A673 (cell line): Measurements from ENCODE around the gene RPS16. TPM values are rescaled to one million over a fixed set of nuclear protein-coding genes. Genes with fewer than 3 reads are reported as not detected.
A peak's percentile ranks its signal among the peaks of the same experiment; 100 is the strongest.
"Not testable (repeated sequence)": the region's sequence is repeated elsewhere in the genome, so short reads cannot be mapped to it uniquely, and the experiment has no call there.

Experiments used
- BruUV-seq: library from RNA; stranded (reverse); fragments of 400-500 nt; replicated peaks from 2 replicates; lab custom pipeline; 2021; lab: Mats Ljungman, UMichigan
- CTCF ChIA-PET: fragments of 300-600 bp; sonication (Branson Sonifier 250); formaldehyde crosslinking; loops from one replicate; lab custom pipeline; 2022; ENCODE audit warnings: antibody characterized with exemption; lab: Charles Lee
- POLR2A ChIA-PET: fragments of 300-600 bp; sonication (Branson Sonifier 250); formaldehyde crosslinking; loops from one replicate; lab custom pipeline; 2022; ENCODE audit warnings: antibody characterized with exemption; ENCODE audit not compliant: low non-redundant PET; lab: Charles Lee
- DNase-seq: peaks from one replicate; pipeline ENCODE4 v3.0.0-alpha.2; 2015; ENCODE audit warnings: low spot score
- H3K27ac ChIP-seq: fragments of 200-600 bp; sonication (generic); 2 replicates; pipeline ENCODE4 v1.5.1; 2016; ENCODE audit warnings: mixed run types, low read depth, mild to moderate bottlenecking, mixed read lengths, antibody characterized with exemption, low read length; ENCODE audit not compliant: poor library complexity, severe bottlenecking
- H3K27me3 ChIP-seq: fragments of 200-600 bp; sonication (generic); replicated peaks from 2 replicates; pipeline ENCODE4 v1.6.1; 2017; ENCODE audit warnings: mixed run types, low read depth, mild to moderate bottlenecking, mixed read lengths, antibody characterized with exemption, low read length; ENCODE audit not compliant: insufficient read depth, poor library complexity
- H3K36me3 ChIP-seq: fragments of 200-600 bp; sonication (generic); 2 replicates; pipeline ENCODE4 v1.6.1; 2016; ENCODE audit warnings: mixed run types, mild to moderate bottlenecking, mixed read lengths, antibody characterized with exemption, low read length; ENCODE audit not compliant: insufficient read depth, poor library complexity, severe bottlenecking
- H3K4me1 ChIP-seq: fragments of 200-600 bp; sonication (generic); 2 replicates; pipeline ENCODE4 v1.6.1; 2017; ENCODE audit warnings: mixed run types, mild to moderate bottlenecking, mixed read lengths, antibody characterized with exemption, low read length; ENCODE audit not compliant: insufficient read depth, poor library complexity, severe bottlenecking
- H3K4me3 ChIP-seq: fragments of 200-600 bp; sonication (generic); 2 replicates; pipeline ENCODE4 v1.5.1; 2016; ENCODE audit warnings: low read depth, mixed run types, mild to moderate bottlenecking, mixed read lengths, low read length; ENCODE audit not compliant: poor library complexity, severe bottlenecking
- H3K9me3 ChIP-seq: fragments of 200-600 bp; sonication (generic); 2 replicates; pipeline ENCODE4 v1.6.1; 2016; ENCODE audit warnings: mixed run types, low read depth, mild to moderate bottlenecking, mixed read lengths, antibody characterized with exemption, low read length; ENCODE audit not compliant: poor library complexity, severe bottlenecking
- CTCF ChIP-seq: fragments of 300-800, 200-600 bp; sonication (generic); conservative IDR thresholded peaks from 2 replicates; pipeline ENCODE4 v1.5.1; 2017; ENCODE audit warnings: low read depth, mild to moderate bottlenecking, antibody characterized with exemption, low read length, moderate library complexity, mixed read lengths
- EZH2 ChIP-seq: fragments of 200-600 bp; sonication (generic); IDR thresholded peaks from 2 replicates; pipeline ENCODE4 v1.6.1; 2017; ENCODE audit warnings: borderline replicate concordance, low read depth, mild to moderate bottlenecking, mixed read lengths, antibody characterized with exemption, low read length; ENCODE audit not compliant: poor library complexity, severe bottlenecking
- intact Hi-C: fragments of 100-400 bp; cut with micrococcal nuclease; formaldehyde crosslinking; loops from one replicate; pipeline ENCODE4 v1.10.0; 2022; ENCODE audit not compliant: unreplicated experiment
- total RNA-seq: library from RNA; stranded (reverse); gene quantifications from 2 replicates; pipeline ENCODE4 v1.2.3, GENCODE V29; 2021

RPS16 gene
- total RNA-seq, 1 experiment from 2014 or later = 1,898 TPM

- peaks cover 11% of the 10 kb centered on the region for H3K4me1 ChIP-seq
- peak overlapping the region; percentile 95 for H3K4me3 ChIP-seq
- no peak for TF ChIP-seq CTCF
- TF ChIP-seq EZH2 = no peak
- peaks cover 24% of the 10 kb centered on the region for H3K36me3 ChIP-seq
- BruUV-seq = TSS peak; percentile 33
- intact Hi-C loops = loop anchor here (2.0 kb wide), 1 partner anchor 52 kb away; the partner anchor contains the start of gene EID2B
- ChIA-PET POLR2A (no interaction called here), CTCF (interaction anchor here (0.6 kb wide), 1 partner anchor 56 kb away, joined by 3 read pairs; no protein-coding TSS in a partner anchor)
- no peaks in the 10 kb centered on the region for H3K27me3 ChIP-seq
- peak overlapping the region; percentile 92 for H3K27ac ChIP-seq
- no peaks in the 10 kb centered on the region for H3K9me3 ChIP-seq
- DNase-seq = no peak
Measured at GRCh38 chr19:39481229-39481545, 45.4 kb upstream of the RPS16 start.

- peaks cover 11% of the 10 kb centered on the region for H3K4me1 ChIP-seq
- peak within 1 kb of the TSS; percentile 92 for H3K27ac ChIP-seq
- BruUV-seq = no TSS peak
- H3K9me3 ChIP-seq = no peaks in the 10 kb centered on the region
- peak; percentile 98 for DNase-seq
- H3K4me3 ChIP-seq = peak within 1 kb of the TSS; percentile 95
- ChIA-PET POLR2A (no interaction called here), CTCF (no interaction called here)
- H3K36me3 ChIP-seq = peaks cover 24% of the 10 kb centered on the region
- intact Hi-C loops = loop anchor here (2.0 kb wide), 1 partner anchor 52 kb away; the partner anchor contains the start of gene EID2B
- no peaks in the 10 kb centered on the region for H3K27me3 ChIP-seq
- TF ChIP-seq EZH2 (no peak), CTCF (0 out of 2 replicates have a peak, but pooled peaks have one; percentile 12)
Measured at GRCh38 chr19:39480337-39481228, 44.8 kb upstream of the RPS16 start, which contains the start of gene TIMM50. TSS of gene TIMM50 (plus strand) at chr19:39480838. CDS start at chr19:39480854, 16 bp downstream.

- Histone ChIP-seq H3K36me3 (peaks cover 27% of the 10 kb centered on the region), H3K27me3 (no peaks in the 10 kb centered on the region), H3K27ac (peak overlapping the region; percentile 92), H3K4me1 (peaks cover 11% of the 10 kb centered on the region), H3K9me3 (no peaks in the 10 kb centered on the region), H3K4me3 (peak overlapping the region; percentile 95)
- POLR2A ChIA-PET = no interaction called here
- intact Hi-C loops = loop anchor here (2.0 kb wide), 1 partner anchor 53 kb away; the partner anchor contains the start of gene EID2B
- CTCF ChIA-PET = no interaction called here
- BruUV-seq = no TSS peak
- DNase-seq = no peak
- TF ChIP-seq CTCF (no peak), EZH2 (no peak)
Measured at GRCh38 chr19:39479916-39480315, 44.2 kb upstream of the RPS16 start.

- H3K4me3 ChIP-seq, BruUV-seq, CTCF ChIA-PET, H3K27me3 ChIP-seq, POLR2A ChIA-PET, intact Hi-C loops, H3K9me3 ChIP-seq, H3K27ac ChIP-seq, DNase-seq: not testable (repeated sequence)
- Histone ChIP-seq H3K36me3 (peaks cover 30% of the 10 kb centered on the region), H3K4me1 (peaks cover 11% of the 10 kb centered on the region)
Measured at GRCh38 chr19:39479319-39479801, 43.6 kb upstream of the RPS16 start.
